HG02623 (cell line): ENCODE measurements around the gene CABP4.
"Not testable (repeated sequence)": the region's sequence is repeated elsewhere in the genome, so short reads cannot be mapped to it uniquely, and the experiment has no call there.

ENCODE experiments used
- ATAC-seq: cut with Tn5 transposase; IDR thresholded peaks from one replicate; pipeline ENCODE4 v1.9.1; 2021; ENCODE audit warnings: moderate library complexity; ENCODE audit not compliant: unreplicated experiment

CABP4 gene

GRCh38 chr11:67418476-67419281 lies 36.5 kb upstream of the CABP4 start:
- ATAC-seq: no peak

DNA sequence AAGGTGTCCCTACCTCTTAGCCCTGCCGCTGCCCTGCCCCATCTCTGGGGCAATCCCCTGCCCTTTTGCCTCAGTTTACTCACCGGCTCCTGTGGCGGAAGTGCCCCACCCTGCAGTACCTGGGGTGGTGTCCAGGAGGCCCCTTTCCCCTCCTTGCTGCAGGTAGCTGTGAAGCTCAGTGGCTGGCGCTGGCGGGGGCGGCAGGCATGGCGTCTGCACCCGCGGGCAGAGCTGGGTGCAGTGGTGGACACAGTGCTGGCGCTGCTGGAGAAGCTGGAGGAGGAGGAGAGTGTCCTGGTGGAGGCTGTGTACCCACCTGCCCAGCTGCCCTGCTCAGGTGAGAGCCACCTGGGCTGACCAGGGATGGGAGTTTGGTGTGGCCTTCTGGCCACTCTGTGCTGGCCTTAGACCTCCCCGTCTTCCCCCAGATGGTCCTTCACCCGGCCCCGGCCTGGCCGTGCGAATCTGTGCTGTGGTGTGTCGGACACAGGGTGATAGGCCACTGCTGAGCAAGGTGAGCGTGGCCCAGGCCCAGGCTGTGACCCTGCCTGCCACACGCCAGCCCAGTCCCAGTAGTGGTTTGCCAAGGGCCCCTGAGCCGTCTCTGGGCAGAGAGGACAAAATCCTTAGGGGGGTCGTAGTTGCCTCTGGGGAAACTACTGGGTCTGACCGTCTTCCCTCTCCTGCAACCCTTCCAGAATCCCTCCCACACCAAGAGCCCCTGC lies 35.7 kb upstream of the CABP4 start:
- ATAC-seq: no peak

DNA sequence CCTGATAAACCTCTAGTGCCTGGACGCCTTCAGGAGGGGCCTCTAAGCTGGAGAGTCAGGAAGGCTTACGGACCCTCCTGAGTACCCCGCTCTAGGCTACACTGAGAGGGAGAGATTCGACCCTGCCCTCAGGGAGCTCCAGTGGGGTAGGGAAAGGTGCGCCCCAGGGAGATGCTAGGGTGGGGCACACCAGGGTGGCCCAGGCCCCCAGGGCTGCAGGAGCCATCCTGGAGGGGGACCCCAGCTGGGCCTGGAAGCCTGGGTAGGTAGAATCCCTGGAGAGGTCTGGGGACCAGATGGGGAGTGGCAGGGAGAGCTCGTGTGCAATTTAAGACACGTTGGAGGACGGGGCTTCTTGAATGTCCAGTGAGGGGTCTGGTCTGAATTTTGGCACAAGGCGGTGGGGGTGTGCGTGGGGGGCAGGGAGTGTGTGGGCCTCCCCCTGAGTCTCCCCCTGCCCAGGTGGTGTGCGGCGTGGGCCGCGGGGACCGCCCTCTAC lies 35.0 kb upstream of the CABP4 start:
- ATAC-seq: no peak

GRCh38 chr11:67420646-67421429 lies 34.3 kb upstream of the CABP4 start:
- ATAC-seq: peak; percentile 86

DNA sequence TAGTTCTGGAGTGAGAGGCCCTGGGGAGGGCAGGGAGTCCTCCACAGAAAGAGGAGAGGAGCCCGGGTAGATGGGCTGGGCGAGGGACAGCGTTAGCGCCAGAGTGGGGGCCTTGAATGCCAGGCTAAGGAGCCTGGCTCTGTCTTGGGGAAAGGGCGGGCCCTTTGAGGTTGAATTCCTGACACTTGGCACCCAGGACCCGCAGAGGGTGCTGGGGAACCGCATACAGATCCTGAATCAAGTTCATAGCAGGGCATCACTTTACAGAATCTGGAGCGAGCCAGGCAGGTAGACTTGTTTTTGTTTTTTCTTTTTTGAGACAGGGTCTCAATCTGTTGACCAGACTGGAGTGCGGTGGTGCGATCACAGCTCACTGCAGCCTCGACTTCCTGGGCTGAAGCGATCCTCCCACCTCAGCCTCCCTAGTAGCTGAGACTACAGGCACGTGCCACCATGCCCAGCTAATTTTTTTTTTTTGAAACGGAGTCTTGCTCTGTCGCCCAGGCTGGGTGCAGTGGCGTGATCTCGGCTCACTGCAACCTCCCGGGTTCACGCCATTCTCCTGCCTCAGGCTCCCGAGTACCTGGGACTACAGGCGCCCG lies 33.6 kb upstream of the CABP4 start:
- no peak for ATAC-seq

- no peak for ATAC-seq
Observed at GRCh38 chr11:67422891-67423290, 32.3 kb upstream of the CABP4 start.

- ATAC-seq: no peak
Observed at GRCh38 chr11:67423466-67423865, 31.7 kb upstream of the CABP4 start.

DNA sequence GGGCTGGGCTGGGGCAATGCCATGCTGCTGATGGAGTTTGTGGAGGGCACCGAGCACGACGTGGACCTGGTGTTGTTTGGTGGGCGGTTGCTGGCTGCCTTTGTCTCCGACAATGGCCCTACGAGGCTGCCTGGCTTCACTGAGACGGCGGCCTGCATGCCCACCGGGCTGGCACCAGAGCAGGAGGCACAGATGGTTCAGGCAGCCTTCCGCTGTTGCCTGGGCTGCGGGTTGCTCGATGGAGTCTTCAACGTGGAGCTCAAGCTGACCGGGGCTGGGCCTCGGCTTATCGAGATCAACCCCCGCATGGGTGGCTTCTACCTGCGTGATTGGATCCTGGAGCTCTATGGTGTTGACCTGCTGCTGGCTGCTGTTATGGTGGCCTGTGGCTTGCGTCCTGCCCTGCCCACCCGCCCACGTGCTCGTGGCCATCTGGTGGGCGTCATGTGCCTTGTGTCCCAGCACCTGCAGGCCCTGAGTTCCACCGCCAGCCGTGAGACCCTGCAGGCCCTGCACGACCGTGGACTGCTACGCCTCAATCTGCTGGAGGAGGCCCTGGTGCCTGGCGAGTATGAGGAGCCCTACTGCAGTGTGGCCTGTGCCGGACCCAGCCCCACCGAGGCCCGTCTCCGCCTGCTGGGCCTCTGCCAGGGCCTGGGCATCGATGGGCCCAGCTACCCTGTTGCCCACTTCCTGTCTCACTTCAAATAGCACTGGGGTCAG lies 31.1 kb upstream of the CABP4 start:
- no peak for ATAC-seq

- ATAC-seq: not testable (repeated sequence)
Observed at GRCh38 chr11:67427364-67427859, 27.7 kb upstream of the CABP4 start.

DNA sequence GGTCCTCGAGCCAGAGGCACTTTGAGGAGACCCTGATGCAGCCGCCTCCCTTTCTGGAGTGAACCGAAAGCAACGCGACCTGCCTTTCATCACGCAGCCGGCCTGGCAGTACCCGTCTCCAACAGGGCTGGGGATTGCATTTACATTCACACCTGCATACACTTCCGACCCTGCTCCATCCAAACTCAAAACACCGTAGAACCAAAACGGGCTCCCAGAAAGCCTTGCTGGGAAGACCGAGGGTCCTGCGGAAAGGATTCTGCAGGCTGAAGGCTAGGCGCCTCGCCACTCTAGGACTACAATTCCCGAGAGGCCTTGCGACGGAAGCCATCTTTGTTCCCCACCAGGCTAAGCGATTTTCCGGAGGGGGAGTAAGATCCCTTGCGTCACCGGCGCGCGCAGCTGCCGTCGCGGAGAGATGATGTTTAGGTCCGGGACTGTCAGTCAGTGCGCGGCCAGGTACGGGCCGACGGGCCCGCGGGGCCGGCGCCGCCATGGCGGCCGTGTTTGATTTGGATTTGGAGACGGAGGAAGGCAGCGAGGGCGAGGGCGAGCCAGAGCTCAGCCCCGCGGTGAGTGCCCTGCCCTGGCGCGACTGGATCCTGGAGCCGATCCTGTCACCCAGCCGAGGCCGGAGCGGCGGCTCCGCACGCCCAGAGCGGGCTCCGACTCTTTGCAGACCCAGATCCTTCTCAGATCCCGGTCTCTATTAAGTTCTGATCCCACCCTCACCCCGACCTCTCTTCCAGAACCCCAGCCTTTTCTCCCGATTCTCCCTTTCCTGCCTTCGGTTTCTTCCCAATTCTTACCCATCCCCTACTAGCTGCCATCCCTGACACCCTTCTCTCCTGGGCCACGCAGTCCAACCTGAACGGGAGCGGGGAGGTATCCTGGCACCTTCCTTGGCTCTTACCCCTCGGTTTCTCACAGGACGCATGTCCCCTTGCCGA lies 26.8 kb upstream of the CABP4 start, which contains the start of gene RPS6KB2:
Gene RPS6KB2 (plus strand): TSS at position 443 of the 950 bp plus-strand sequence. CDS start 52 bp downstream, at position 495.
- peak; percentile 84 for ATAC-seq

DNA sequence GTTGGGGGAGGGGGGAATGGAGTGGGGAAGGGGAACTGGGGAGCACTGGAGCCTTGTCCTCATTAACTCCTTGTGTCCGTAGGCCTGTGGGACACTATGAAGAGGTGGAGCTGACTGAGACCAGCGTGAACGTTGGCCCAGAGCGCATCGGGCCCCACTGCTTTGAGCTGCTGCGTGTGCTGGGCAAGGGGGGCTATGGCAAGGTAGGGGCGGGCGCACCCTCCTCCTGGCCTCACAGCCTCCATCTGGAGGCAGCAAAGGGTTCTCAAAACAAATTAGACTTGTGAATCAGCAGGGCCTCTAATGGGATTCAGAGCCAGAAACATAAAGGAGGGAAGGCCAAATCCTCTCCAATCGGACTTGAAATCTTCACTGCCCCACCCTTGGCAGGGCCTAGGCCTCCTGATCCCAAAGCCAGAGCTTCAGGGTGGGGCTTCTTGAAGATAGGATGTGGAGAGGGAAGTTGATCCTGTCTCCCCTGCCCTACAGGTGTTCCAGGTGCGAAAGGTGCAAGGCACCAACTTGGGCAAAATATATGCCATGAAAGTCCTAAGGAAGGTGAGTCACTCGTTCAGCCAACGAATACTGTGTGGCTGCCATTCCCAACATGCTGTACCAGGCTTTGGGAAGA lies 26.0 kb upstream of the CABP4 start:
- ATAC-seq: no peak

GRCh38 chr11:67429722-67430121 lies 25.4 kb upstream of the CABP4 start:
- no peak for ATAC-seq

GRCh38 chr11:67431346-67432249 lies 23.6 kb upstream of the CABP4 start:
- no peak for ATAC-seq

- no peak for ATAC-seq
Observed at GRCh38 chr11:67432655-67433349, 22.4 kb upstream of the CABP4 start.

DNA sequence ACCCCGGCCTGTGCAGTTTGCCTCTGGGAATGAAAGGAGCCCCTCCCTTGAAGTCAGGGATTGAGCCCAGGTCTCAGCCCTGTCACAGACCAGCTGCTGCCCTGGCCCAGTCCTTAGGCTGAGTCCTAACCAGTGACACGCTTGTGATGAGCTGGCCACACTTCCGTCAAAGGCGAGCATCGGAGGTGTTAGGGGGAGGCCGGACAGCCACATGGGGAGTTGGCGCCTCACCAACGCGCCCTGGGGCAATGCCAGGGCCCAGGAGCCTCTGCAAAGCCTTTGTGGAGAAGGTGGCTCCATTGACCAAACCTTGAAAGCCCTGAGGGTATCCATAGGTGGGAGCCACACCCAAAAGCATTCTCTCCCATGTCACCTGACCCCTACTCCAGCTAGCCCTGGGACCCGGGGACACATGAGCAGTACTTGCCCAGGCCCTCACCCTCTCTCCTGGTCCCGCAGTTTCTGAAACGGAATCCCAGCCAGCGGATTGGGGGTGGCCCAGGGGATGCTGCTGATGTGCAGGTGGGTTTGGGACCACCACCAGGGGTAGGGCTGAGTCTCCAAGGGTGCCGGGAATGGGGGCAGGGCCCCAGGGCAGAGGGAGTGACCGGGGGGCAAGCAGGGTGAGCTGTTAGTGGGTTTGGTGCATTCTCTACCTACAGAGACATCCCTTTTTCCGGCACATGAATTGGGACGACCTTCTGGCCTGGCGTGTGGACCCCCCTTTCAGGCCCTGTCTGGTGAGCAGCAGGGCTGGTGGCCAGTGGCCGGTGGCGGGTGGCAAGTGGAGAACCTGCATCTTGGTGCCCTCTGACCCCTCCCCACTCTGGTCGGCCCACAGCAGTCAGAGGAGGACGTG lies 21.4 kb upstream of the CABP4 start:
- ATAC-seq: no peak

DNA sequence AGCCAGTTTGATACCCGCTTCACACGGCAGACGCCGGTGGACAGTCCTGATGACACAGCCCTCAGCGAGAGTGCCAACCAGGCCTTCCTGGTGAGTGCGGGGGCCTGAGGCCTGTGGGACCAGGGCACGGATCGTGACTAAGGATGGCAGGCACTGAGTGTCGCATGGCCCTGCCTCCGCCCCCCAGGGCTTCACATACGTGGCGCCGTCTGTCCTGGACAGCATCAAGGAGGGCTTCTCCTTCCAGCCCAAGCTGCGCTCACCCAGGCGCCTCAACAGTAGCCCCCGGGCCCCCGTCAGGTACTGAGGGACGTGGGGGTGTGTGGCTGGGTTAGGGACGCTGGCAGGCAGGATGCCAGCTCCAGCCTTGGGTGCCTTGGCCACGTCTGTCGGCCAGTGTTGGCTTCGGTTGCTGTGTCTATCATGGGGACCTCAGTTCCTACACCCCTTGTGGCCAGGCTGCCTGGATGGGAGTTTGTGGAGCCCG lies 20.7 kb upstream of the CABP4 start:
- no peak for ATAC-seq
